Endothelial cell (in vitro differentiated cells): ENCODE data around the gene ACCSL. TPM values are rescaled to one million over a fixed set of nuclear protein-coding genes. Genes with fewer than 3 reads are reported as not detected.

Source experiments
- DNase-seq: peaks from one replicate; pipeline ENCODE4 v3.0.0; 2021; ENCODE audit warnings: low spot score
- H3K27ac Mint-ChIP-seq: one replicate; pipeline ENCODE4 v1.8.0; 2021; ENCODE audit warnings: mixed read lengths, inconsistent platforms; ENCODE audit not compliant: unreplicated experiment
- H3K27me3 Mint-ChIP-seq: one replicate; pipeline ENCODE4 v1.8.0; 2021; ENCODE audit warnings: mild to moderate bottlenecking, moderate library complexity, mixed read lengths, inconsistent platforms; ENCODE audit not compliant: unreplicated experiment
- H3K36me3 Mint-ChIP-seq: one replicate; pipeline ENCODE4 v1.8.0; 2021; ENCODE audit warnings: mild to moderate bottlenecking, low read depth, mixed read lengths, inconsistent platforms; ENCODE audit not compliant: unreplicated experiment
- H3K4me1 Mint-ChIP-seq: one replicate; pipeline ENCODE4 v1.8.0; 2021; ENCODE audit warnings: mild to moderate bottlenecking, mixed read lengths, inconsistent platforms; ENCODE audit not compliant: unreplicated experiment
- H3K4me3 Mint-ChIP-seq: one replicate; pipeline ENCODE4 v1.8.0; 2021; ENCODE audit warnings: mild to moderate bottlenecking, mixed read lengths, inconsistent platforms; ENCODE audit not compliant: unreplicated experiment
- H3K9me3 Mint-ChIP-seq: one replicate; pipeline ENCODE4 v1.8.0; 2021; ENCODE audit warnings: mixed read lengths, inconsistent platforms; ENCODE audit not compliant: unreplicated experiment
- CTCF ChIP-seq: fragments of 200-600 bp; sonication (generic); IDR thresholded peaks from one replicate; pipeline ENCODE4 v1.5.0; 2021; ENCODE audit warnings: antibody characterized with exemption; ENCODE audit not compliant: unreplicated experiment
- long read RNA-seq: library from polyadenylated mRNA; unstranded; transcript quantifications from one replicate; pipeline ENCODE4 v2.0.0, GENCODE V29; 2020; ENCODE audit not compliant: unreplicated experiment
- total RNA-seq: library from RNA; stranded (reverse); fragmentation: NEBNext Ultra II Directional; extraction: Animal tissue kit (Norgen Biotek cat#: 25700); gene quantifications from one replicate; pipeline ENCODE4 v1.2.1, GENCODE V29; 2021; ENCODE audit not compliant: unreplicated experiment

ACCSL gene
- not detected for total RNA-seq
- long read RNA-seq: 0 reads

GRCh38 chr11:44047931-44048431 is at the start of gene ACCSL:
TSS of gene ACCSL (plus strand) at chr11:44047981. CDS start at chr11:44048037, 56 bp downstream.
- TF ChIP-seq CTCF: no peak
- Mint-ChIP-seq H3K4me1 (no peaks in the 10 kb centered on the region), H3K36me3 (no peaks in the 10 kb centered on the region), H3K27me3 (peaks cover 3% of the 10 kb centered on the region), H3K9me3 (no peaks in the 10 kb centered on the region), H3K27ac (no peak within 1 kb of the TSS), H3K4me3 (no peak within 1 kb of the TSS)
- DNase-seq: no peak

DNA sequence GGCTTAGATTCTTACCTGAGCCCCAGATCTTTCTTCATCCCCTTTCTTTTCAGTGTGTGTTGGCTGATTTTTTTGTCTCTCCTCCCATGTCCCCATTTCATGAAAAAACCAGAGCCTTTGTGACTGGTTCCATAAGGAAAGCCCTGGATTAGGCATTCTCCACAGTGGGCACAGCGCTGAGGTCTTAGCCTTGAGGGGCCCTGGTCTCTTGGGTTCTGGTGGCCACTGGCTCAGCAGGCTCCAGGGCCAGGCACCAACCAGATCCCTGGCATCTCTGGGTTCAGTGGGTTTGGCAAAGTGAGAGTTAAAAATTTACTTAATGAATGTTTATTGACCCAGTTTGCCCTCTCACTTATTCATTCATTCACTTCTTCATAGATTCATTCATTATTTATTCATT is 49.5 kb upstream of the ACCSL start:
- Mint-ChIP-seq H3K36me3 (no peaks in the 10 kb centered on the region), H3K4me1 (no peaks in the 10 kb centered on the region), H3K27me3 (peaks cover 4% of the 10 kb centered on the region), H3K4me3 (no peak overlapping the region), H3K27ac (no peak overlapping the region), H3K9me3 (no peaks in the 10 kb centered on the region)
- no peak for TF ChIP-seq CTCF
- DNase-seq: no peak

DNA sequence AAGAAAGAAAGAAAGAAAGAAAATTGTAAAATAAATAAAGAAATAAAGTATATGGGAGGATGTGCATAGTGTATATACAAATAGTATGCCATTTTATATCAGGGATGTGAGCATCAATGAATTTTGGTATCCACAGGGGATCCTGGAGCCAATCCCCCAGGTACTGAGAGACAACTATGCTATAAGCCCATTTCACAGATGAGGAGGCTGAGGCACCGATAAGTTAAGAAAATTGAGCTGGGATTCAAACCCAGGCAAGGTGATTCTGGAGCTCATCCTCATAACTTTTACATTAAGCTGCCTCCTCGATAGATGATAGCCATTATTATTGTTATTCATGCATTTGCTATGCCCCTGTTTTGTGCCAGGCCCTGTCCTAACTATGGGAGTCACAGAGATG is 47.0 kb upstream of the ACCSL start:
- no peak overlapping the region for H3K27ac Mint-ChIP-seq
- no peaks in the 10 kb centered on the region for H3K36me3 Mint-ChIP-seq
- H3K4me1 Mint-ChIP-seq: no peaks in the 10 kb centered on the region
- H3K4me3 Mint-ChIP-seq: no peak overlapping the region
- DNase-seq: no peak
- peaks cover 8% of the 10 kb centered on the region for H3K27me3 Mint-ChIP-seq
- no peak for TF ChIP-seq CTCF
- H3K9me3 Mint-ChIP-seq: no peaks in the 10 kb centered on the region

DNA sequence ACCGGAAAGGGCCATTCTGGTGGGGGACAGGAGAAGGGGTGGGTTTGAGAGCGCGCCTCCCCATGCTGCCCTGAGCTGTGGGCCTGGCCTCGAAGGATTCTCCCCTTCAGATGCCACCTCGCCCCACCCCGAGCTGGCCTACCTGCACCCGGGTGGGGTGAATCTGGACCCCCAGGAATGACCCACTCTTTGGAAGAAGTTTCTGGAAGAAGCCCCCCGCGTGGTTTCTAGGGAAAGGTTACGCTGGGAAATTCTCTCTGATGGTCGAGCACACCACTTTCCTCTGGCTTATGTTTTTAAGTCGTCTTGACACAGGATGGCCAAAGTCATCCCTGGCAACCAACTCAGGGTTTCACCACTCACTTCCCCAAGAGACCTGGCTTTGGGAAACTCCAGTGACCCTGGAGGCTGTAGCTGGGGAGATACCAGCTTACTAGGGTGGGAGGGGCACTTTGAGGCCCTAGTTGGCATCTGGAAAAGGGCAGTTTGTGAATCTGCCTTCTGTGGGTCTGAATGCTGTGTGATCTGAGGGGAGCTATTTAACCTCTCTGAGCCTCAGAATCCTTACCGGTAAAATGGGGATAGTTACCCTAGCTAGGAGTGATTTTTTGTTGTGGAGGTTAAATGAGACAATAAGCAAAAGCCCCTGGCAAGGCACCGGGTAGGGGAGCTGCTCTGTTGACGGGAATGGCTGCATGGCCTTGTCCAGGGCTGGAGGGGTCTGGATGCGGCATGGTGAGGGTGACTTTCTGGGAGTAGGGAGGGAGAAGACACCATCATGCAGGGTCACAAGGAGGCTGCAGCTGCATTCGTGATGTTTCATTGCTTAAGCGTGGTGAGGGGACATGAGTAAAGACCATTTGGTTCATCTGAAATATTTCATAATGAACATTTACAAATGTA is 45.3 kb upstream of the ACCSL start:
- Mint-ChIP-seq H3K9me3 (no peaks in the 10 kb centered on the region), H3K27ac (no peak overlapping the region), H3K27me3 (peaks cover 6% of the 10 kb centered on the region), H3K4me3 (no peak overlapping the region), H3K36me3 (no peaks in the 10 kb centered on the region), H3K4me1 (no peaks in the 10 kb centered on the region)
- no peak for TF ChIP-seq CTCF
- DNase-seq: no peak
